HG02973 (cell line): ENCODE data around the gene ZNF296.

Source experiments
- ATAC-seq: cut with Tn5 transposase; IDR thresholded peaks from one replicate; pipeline ENCODE4 v1.9.1; 2021; ENCODE audit warnings: moderate library complexity; ENCODE audit not compliant: unreplicated experiment

The ZNF296 gene

DNA sequence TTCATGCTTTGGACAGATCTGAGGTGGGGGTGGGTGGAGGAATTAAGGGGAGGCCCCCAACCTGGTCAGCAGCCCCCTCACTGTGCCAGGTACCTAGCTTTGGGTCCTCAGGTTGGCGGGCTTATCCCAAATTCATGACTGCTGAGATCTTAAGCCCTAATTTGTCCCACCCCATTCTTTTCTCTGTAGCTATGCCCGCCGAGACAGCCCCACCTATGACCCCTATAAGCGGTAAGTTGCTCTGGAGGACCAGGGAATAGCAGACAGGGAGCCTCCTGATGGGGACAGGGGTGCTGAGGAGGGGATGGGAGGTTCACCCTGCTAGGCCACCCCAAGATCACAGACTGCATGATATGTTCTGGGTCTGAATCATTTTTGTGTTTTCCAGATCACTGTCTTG, 14.3 kb downstream of the ZNF296 start:
- no peak for ATAC-seq

DNA sequence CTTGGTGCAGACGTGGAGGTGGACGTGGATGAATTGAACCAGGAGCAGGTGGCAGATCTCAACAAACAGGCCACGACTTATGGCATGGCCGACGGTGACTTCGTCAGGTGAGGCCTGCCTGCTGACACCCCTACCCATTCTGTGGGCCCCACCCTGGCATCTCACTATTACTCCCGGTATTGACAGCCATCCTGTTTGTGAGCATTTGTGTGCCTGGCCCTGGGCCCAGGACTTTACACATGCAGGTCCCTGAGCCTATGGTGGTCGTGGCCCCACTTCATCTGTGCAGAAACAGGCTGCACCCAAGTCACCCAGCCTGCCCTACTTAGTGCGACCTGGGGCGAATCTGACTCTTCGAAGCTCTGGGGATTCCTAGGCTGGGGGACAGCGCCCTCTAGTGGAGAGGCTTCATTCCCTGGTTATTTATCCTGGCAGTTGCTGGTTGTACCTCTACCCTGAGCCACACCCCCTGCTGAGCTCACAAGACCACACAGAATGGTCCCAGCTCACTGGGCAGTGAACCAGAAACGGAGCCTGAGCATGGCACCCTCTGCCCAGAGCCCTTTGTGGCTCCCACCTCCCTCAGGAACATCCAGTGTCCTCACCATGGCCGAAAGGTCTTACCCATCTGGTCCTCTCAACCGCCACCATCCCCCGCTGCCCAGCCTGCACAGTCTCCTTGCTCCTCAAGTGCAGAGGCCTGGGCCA, 16.9 kb downstream of the ZNF296 start:
- ATAC-seq: peak; percentile 38

DNA sequence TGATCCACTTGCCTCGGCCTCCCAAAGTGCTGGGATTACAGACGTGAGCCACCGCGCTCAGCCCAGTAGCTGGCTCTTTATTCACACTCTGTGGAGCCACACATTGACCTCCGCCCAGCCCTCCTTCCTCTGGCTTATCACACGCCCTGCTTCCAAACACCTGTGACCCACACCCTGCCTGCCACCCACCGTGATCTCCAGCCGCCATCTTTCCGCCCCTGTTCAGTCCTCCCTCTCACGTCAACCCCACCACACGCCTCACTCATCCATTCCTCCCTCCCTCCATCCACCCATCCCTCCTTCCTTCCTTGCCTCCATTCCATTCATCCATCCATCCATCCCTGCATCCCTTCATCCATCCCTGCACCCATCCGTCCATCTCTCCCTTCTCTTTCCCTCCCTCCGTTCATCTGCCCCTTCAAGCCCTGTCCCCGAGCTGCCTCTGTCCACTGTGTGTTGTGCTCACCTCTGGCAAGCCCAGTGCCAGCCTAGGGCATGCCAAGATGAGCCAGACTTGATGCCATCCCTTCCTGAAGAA, 17.6 kb downstream of the ZNF296 start:
- ATAC-seq: no peak

DNA sequence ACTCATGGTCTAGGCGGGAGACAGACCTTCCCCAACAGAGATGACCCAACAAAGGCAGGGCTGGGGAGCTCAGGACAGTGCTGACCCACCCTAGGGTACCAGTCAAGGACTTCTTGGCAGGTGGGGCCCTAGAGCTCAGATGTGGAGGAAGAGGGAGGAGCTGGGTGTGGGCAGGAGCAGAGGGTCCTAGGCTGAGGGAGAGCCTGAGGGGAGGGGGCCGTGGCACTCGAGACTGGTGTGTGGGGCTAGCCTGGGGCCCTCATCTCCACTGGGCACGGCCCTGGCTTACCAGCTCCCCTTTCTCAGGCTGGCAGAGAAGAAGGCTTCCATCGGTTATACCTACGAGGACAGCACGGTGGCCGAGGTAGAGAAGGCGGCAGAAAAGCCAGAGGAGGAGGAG, 18.8 kb downstream of the ZNF296 start:
- ATAC-seq: no peak

DNA sequence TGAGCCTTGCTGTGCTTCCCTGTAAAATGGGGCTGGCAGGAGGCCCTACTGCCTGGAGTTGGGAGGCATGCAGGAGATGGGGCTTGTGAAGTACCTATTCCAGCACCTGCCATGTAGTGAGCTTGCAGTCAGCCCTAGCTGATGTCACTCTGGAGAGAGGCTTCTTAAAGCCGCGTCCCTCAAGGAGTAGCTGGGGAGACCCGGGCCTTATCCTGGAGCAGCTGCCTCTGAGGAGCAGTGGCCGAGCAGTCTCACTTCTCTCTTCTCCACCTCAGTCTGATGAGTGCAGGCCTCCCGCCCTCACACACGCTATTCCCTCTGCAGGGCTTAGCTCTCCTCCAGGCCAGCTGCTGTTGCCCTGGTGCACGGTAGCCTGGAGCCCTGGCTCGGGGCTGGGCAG, 19.4 kb downstream of the ZNF296 start:
- ATAC-seq: no peak

DNA sequence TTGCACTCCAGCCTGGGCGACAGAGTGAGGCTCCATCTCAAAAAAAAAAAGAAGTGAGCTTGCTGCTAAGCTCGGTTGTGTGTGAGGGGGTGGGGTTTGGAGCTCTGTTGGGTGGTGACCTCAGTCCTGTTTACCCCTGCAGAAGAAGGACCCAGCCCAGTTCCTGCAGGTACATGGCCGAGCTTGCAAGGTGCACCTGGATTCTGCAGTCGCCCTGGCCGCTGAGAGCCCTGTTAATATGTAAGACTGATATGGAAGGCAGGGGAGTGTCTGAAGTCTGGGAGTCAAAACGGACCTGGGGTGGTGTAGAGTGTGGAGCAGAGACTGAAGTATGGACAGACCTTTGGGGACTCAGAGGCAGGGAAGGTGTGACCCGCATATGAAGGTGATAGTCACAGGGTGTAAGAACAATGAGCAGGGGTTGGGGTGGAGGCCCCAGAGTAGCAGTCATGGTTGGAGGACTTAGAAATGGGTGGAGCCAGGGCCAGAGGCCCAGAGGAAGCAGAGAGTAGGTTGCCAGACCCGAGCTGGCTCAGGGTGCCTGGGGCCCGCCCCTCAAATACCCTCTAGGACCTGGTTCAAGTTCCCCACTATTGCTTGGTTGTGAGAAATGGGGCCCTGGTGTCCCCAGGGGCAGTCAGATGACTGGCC, 24.2 kb downstream of the ZNF296 start:
- ATAC-seq: no peak

DNA sequence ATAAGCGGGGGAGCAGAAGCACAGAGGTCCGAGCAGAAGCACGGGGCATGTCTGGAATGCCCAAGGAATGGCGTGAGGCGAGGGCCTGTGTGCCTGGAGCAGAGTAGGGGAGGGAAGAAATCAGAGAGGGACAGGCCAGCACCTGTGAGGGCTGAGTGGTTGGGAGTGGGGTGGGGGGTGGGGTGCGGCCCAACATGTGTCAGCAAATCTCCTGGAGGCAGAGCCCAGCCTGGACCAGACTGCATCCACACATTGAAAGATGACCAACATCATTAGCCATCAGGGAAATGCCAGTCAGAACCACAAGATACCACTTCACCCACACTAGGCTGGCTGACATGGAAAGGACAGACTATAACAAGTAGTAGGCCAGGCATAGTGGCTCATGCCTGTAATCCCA, 26.2 kb downstream of the ZNF296 start:
- ATAC-seq: no peak

DNA sequence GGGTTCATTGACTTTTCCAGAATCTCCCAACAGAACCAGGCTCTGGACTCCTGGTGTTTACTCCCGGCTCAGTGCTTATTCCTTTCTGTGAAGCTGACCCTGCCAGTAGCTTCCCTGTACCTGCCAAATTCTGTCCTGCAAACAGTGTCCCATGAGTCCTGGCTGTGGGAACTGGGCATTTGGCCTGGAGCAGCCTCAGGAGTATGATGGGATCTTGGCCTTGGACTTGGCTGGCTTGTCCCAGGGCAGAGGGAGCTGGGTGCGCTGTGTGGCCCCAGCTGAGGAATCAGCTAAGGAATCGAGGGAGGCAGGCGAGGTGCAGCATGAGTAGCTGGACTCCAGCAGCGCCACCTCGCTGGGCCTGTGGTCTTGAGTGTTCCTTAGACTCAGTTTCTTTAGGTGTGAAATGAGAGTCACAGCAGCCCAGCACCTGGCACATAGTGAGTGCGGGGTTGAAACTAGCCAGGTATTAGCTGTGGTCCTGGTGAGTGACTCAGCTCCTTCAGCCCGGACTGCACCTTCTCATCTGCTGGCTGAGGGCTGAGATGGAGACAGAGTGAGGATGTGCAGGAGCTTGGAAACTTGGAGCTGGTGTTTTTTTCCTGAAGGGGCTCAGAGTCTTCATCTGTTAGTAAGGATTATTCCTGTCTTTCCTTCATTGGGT, 27.1 kb downstream of the ZNF296 start:
- ATAC-seq: no peak

DNA sequence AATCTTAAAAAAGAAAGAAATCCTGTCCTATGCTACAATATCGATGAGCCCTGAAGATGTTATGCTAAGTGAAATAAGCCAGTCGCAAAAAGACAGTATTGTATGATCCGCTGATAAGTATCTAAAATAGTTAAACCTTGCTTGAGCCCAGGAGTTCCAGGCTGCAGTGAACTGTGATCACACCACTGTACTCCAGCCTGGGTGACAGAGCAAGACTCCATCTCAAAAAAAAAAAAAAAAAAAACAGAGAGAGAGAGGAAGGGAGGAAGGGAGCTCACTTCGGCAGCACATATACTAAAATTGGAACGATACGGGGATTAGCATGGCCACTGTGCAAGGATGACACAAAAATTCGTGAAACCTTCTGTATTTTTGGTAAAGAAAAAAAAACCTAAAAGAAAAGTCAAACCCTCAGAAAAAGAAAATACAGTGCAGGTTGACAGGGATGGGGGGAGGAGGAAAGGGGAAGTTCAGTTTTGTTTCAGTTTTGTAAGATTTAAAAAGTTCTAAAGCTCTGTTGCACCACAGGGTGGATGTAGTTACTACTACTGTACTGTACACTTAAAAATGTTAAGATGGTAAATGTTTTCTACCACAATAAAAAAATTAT, 29.0 kb downstream of the ZNF296 start:
- no peak for ATAC-seq

DNA sequence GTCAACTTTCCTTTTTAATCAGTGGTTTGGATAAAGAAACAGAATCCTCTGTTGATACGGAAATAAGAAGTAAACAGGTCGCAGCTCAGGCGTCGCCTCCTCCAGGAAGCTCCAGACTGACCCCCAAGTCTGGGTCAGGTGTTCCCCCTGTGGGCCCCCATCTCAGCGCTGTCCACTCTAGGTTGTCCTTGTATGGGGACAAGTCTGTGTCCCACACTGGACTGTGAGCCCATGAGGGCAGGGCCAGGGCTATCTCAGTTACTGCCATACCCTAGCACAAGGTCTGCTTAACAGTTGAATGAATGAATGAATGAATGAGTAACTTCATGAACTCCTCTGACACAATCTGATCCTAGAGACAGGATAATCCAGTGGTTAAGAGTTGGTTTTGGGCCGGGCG, 29.9 kb downstream of the ZNF296 start:
- no peak for ATAC-seq

DNA sequence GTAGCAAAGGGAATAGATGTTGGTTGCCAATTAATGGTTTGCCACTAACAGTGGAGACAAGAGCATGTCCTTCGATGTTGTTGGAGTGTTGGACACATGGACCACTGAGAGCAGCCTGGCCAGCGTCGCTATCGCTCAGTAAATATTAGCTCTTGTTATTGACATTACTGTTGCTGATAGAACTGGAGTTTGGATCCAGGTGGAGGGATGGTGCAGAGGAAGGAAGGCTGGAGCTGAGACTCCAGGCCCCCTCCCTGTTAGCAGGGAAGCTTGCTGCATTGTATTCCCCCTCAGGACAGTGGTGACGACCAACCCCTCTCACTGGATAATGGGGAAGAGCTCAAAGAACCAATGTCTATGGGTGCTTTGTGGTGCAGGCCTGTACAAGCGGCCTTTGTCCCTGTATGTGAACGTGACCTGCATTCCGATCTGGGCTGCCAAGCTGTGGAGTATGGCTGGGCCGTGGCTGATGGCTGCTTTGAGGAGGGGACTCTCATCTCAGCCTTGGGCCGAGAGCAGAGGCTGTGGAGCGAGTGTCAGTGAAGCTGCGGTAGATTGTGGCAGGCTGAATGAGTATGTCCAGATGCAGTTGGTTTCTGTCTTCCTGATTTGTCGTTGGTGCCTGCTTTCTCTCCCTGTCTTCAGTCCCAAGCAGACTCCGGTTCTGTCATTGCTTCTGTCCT, 30.5 kb downstream of the ZNF296 start:
- no peak for ATAC-seq

DNA sequence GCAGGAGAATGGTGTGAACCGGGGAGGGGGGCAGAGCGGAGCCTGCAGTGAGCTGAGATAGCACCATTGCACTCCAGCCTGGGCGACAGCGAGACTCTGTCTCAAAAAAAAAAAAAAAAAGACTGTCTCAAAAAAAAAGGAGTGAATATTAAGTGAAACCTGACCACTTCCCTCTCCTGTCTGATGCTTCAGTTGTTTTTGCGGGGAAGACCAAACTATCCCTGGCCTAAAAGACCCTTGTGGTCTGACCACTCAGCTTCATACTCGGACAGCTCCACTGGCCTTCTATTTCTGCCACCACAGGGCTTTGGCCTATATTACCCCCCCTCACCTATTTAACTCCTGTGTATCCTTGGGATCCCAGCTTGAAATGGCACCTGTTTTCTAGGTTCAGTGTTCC, 35.2 kb downstream of the ZNF296 start:
- no peak for ATAC-seq

DNA sequence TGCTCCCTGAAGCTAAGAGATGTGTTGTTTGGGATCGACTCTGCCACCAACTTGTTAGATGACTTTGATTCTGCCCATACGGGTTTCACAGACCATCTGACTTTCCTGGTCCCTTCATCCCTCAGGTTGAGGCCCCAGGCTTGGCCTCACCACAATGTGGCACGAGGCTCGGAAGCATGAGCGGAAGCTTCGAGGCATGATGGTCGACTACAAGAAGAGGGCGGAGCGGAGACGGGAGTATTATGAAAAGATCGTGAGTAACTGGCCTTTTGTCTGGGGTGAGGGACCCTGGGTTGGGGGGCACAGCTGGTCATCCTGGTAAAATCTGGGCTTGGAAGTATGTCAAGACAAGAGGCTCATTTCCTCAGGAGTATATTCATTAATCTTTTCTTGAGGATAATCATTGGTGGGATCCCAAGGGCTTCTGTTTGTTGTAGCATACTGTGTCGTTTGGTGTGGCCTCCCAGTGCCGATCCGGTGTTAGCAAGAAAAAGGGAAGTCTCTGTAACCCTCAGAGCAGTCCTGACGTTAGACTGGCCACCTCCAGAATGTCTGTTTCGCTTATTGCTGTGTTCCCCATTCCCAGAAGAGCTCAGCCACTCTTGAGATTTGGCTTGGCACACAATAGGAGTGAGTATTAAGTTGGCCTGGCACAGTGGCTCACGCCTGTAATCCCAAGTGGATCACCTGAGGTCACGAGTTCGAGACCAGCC, 36.1 kb downstream of the ZNF296 start:
- ATAC-seq: no peak

DNA sequence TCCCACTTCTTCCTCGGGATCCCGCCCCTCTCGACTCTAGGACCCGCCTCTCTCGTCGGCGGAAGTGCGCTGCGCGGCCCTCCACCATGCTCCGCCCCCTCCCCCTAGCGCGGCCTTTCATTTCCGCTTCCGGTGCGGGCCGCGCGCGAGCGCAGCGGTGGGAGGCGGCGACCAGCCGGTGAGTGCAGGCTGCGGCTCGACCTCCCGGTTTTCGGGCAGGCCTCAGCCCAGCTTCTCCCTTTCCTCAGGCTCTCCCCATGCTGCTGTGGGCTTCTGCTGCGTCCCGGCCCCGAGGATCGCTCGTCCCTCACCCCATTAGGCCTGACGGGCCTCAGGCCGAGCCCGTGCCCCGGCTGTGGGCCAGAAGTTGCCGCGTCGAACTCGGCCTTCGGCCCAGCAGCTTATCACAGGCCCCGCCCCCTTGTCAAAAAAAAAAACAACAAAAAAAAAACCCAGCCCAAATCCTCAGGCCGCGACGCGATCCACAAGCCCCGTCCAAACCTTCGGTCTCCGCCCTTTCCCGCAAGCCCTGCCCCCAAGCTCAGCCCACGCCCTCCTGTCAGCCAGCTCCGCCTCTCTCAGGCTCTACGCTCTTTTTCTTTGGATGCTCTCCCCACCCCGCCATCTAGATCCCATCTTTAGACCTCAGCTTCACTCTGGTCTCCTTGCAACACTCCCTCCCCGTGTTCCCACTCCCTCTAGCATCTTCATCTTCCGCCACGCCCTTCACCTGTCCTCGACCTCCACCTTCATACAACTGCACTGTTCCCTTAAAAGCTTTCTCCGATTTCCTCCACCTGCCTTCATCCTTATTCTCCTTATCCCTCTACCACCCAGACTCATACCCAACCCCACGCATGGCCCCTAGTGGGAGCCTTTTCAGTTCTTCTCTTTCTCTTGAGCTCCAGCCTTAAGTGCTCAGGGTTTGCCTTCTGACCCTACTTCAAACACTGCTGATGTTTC, 37.1 kb downstream of the ZNF296 start, which contains the start of gene CLASRP:
CLASRP (plus strand) TSS at position 115 of the 963 bp plus-strand sequence. CDS start 1,168 bp downstream, outside the sequence.
- ATAC-seq: peak; percentile 78

DNA sequence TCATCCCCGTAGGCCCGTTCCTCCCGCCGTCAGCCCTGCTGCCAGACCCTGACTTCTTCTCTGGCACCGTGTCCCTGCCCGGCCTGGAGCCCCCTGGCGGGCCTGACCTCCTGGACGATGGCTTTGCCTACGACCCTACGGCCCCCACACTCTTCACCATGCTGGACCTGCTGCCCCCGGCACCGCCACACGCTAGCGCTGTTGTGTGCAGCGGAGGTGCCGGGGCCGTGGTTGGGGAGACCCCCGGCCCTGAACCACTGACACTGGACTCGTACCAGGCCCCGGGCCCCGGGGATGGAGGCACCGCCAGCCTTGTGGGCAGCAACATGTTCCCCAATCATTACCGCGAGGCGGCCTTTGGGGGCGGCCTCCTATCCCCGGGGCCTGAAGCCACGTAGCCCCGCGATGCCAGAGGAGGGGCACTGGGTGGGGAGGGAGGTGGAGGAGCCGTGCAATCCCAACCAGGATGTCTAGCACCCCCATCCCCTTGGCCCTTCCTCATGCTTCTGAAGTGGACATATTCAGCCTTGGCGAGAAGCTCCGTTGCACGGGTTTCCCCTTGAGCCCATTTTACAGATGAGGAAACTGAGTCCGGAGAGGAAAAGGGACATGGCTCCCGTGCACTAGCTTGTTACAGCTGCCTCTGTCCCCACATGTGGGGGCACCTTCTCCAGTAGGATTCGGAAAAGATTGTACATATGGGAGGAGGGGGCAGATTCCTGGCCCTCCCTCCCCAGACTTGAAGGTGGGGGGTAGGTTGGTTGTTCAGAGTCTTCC, 38.7 kb downstream of the ZNF296 start:
- ATAC-seq: no peak

DNA sequence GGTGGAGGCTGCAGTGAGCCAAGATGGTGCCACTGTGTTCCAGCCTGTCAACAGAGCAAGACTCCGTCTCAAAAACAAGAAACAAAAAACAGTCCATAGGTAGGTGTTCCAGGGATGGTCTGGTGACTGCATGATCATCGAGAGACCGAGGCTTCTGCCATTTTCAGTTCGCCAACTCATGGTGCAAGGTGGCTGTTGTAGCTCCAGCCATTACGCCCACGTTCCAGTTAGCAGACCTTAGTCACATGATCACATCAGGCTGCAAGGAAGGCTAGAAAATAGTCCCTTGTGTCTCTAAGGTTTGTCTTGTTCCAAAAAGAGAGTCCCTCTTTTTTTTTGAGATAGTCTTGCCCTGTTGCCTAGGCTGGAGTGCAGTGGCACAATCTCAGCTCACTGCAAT, 40.5 kb downstream of the ZNF296 start:
- ATAC-seq: no peak

DNA sequence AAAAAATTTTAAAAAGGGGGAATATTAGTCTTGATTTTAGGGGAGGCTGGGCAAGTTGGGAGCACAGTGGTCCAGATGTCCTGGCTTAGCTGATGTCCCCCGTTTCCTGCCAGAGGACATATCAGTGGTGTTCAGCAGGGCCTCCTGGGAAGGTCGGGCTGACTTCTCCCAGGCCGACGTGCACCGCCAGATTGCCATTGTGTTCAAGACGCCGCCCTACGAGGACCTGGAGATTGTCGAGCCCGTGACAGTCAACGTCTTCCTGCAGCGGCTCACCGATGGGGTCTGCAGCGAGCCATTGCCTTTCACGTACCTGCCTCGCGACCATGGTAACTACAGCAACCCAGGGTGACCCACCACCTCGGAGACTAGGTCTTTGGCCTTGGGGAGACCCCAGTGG, 43.9 kb downstream of the ZNF296 start:
- ATAC-seq: no peak

DNA sequence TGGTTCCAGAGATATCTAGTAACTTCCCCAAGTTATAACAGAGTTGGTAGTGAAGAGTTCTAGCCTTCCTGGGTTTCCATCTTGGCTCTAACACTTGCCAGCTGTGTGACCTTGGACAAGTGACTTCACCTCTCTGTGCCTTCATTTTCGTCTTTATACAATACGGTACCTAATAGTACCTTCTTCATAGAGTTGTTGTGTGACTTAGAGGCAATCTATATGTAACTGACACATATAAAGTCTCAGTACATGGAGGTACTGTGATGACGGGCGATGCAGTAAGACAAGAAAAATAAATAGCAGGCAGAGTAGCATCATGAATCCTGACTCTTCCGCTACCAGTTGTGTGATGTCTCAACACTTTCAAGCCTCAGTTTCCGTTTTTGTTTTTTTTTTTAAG, 45.5 kb downstream of the ZNF296 start:
- ATAC-seq: no peak
